NB4 (cell line): ENCODE results near the gene PSAPL1.

ENCODE experiments used
- MYC ChIP-seq: IDR thresholded peaks from 2 replicates; pipeline ENCODE4 v1.6.1; 2011; ENCODE audit warnings: low read depth, low read length
- TF ChIP-seq, protein P1 (sequence below): IDR thresholded peaks from one replicate; pipeline ENCODE4 v1.5.1; 2012; ENCODE audit warnings: low read depth, low read length

GRCh38 chr4:7425124-7425523 lies 9.6 kb downstream of the PSAPL1 start:
- TF ChIP-seq, protein P1, sequence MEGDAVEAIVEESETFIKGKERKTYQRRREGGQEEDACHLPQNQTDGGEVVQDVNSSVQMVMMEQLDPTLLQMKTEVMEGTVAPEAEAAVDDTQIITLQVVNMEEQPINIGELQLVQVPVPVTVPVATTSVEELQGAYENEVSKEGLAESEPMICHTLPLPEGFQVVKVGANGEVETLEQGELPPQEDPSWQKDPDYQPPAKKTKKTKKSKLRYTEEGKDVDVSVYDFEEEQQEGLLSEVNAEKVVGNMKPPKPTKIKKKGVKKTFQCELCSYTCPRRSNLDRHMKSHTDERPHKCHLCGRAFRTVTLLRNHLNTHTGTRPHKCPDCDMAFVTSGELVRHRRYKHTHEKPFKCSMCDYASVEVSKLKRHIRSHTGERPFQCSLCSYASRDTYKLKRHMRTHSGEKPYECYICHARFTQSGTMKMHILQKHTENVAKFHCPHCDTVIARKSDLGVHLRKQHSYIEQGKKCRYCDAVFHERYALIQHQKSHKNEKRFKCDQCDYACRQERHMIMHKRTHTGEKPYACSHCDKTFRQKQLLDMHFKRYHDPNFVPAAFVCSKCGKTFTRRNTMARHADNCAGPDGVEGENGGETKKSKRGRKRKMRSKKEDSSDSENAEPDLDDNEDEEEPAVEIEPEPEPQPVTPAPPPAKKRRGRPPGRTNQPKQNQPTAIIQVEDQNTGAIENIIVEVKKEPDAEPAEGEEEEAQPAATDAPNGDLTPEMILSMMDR: no peak
- no peak for TF ChIP-seq MYC
